COR-L47 (cell line): Measurements from ENCODE around the gene ZBBX.
A peak's percentile ranks its signal among the peaks of the same experiment; 100 is the strongest.
"Not testable (repeated sequence)": the region's sequence is repeated elsewhere in the genome, so short reads cannot be mapped to it uniquely, and the experiment has no call there.

ENCODE experiments used
- DNase-seq: peaks from one replicate; lab custom pipeline; 2025; lab: John Stamatoyannopoulos, UW

The ZBBX gene

DNA sequence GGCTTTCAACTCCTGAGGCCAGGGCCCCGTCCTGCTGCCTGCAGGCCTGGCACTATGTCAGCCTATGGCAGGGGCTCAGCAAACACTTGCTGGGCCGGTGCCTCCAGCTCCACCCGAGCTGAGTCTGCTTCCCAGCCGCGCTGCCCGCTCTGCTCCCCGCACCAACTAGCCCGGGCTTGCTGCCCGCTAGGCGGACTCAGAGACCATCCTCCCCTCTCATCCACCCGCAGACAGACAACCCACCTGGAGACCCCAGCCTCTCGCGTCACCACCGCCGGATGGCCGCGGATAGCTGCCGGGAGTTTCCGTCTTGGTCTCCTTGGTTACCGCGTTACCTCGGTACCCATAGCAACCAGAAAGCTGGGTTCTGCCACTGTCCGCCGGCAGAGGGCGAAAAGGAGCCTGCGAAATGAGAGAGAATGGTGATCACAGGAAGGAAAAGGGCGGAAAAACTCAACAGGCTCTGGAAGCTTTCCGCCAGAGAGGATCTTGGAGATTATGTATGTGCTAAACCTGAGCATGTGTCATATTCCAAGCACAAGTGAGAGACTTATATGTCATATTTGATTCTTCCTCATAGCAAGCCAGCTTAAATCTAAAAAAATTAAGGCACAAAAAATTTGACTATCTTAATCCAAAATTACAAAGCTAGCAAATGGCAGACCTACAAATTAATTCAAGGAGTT is at the start of gene ZBBX:
ZBBX (minus strand) TSS at position 294 of the 686 bp plus-strand sequence. CDS start 7,396 bp downstream, outside the sequence.
- DNase-seq, result peak; percentile 93

GRCh38 chr3:167426962-167427361 is 46.9 kb upstream of the ZBBX start:
- DNase-seq, result not testable (repeated sequence)

- DNase-seq, result not testable (repeated sequence)
Observed at GRCh38 chr3:167422396-167422795, 42.3 kb upstream of the ZBBX start.

DNA sequence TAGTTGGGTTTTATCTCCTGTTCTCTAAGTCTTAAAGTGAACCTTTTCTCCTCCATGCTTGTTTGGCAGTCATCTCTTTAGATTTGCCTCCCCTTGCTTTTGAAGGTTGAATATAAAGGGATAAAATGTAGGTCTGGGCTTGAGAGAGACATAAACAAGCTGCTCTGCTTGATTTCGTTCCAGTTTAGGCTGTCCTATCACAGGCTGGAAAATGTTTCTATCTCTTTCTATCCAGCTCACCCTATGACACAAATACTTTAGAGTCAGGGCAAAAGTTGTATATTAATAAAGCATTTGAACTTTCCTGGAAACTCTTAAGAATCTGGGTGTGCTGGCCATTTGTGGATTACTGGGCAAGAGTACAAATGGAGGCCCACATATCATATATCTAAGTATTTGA is 29.5 kb upstream of the ZBBX start:
- no peak for DNase-seq

DNA sequence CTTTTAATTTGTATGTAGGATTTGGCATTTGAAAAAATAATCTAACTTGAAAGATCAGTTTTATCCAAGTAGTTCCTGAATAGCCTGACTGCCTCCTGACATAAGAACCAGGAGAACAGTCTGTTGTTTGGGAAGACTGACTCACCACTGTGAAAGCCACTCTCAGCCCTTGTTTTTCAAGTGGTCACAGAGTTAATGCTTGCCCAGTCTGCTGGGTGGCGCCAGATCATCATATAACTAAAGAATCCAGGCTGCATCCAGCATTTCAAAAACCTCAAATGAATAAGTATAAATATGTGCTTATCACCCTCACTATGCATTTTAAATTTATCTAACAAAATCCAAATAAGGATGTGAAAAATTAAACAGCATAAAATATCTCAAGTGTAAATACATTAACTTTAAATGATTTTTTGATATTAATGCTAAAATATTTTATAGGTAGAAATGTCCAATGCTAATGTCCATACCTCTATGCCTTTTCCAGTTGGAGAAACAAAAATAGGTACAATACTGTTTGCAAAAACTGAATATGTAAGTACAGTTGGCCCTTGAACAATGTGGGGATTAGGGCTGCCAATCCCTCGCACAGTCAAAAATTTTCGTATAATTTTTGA is 26.9 kb upstream of the ZBBX start:
- peak; percentile 80 for DNase-seq

GRCh38 chr3:167397826-167398225 is 17.7 kb upstream of the ZBBX start:
- DNase-seq, result no peak

DNA sequence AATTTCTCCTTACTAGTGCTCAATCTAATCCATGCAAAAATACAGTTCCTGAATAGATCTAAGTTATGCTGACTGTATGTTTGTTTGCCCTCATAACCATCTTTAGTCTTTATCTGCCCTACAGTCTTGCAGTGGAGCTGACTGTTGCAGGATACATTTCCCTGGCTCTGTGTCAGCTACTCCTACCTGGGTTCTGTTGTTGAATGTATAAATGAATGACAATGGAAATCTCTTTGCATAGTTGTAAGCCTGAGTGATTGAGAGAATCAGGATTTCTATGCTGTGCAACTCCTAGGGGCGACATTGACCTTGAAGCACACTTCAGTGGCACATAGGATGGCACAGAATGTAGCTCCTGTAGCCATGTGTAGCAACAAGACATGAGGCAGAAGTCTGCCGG is 16.0 kb upstream of the ZBBX start:
- DNase-seq, result no peak

- peak; percentile 27 for DNase-seq
Observed at GRCh38 chr3:167394003-167394402, 13.9 kb upstream of the ZBBX start.

GRCh38 chr3:167382155-167382554 is 2.1 kb upstream of the ZBBX start:
- DNase-seq, result no peak

DNA sequence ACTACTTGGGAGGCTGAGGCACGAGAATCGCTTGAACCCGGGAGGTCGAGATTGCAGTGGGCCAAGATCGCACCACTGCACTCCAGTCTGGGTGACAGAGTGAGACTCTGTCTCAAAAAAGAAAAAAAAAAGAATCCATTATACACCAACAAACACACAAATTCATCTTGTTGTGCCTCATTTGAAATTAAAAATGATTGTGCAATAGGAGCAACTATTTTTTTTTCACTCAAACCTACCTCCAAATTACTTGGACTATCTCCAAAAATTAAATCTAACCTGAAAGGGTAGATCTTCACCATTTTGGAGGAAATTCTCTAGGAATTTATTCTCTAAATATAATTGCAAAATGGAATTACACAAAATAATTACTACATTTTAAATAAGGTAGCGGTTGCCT is 4.6 kb downstream of the ZBBX start:
- DNase-seq, result no peak

- DNase-seq, result no peak
Observed at GRCh38 chr3:167372138-167372537, 8.0 kb downstream of the ZBBX start.

GRCh38 chr3:167361948-167362347 is 18.1 kb downstream of the ZBBX start:
- DNase-seq, result no peak

- DNase-seq, result no peak
Observed at GRCh38 chr3:167361306-167361705, 18.8 kb downstream of the ZBBX start.

- no peak for DNase-seq
Observed at GRCh38 chr3:167355446-167355845, 24.7 kb downstream of the ZBBX start.

- DNase-seq, result no peak
Observed at GRCh38 chr3:167354751-167355150, 25.3 kb downstream of the ZBBX start.

GRCh38 chr3:167350245-167350862 is 29.7 kb downstream of the ZBBX start:
- DNase-seq, result peak; percentile 16

GRCh38 chr3:167346171-167346570 is 33.9 kb downstream of the ZBBX start:
- DNase-seq, result peak; percentile 69

DNA sequence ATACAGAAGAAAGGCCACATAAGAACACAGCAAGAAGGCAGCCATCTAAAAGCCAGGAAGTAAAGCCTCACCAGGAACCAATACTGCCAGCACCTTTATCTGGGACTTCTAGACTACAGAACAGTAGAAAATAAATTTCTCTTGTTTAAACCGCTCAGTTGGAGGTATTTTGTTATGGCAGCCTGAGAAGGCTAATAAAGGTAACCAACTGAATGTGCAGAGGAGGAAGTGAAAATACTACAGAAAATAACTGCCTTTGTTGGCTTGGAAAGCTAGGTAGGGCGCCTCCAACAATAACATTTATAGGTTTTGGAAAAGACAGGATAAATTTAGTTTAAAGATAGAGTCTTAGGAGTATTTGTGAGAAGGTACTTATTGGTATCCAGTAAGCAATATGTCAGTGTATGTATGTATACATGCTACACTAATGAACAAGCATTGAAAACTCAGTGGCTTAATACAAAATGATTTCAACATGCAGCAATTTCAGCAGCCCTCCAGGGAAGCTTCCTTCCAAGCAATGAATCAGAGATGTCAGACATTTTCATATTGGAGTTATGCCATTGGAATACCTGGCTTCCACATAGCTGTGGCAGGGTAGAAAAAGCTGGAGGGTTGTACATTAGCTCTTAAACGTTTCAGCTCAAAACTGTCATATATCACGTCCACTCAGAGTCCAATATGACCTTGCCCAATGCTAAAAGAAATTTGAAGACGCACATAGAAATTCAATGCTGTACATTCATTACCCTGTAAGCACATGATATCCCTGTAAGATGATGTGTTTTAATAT is 48.9 kb downstream of the ZBBX start:
- DNase-seq, result no peak

DNA sequence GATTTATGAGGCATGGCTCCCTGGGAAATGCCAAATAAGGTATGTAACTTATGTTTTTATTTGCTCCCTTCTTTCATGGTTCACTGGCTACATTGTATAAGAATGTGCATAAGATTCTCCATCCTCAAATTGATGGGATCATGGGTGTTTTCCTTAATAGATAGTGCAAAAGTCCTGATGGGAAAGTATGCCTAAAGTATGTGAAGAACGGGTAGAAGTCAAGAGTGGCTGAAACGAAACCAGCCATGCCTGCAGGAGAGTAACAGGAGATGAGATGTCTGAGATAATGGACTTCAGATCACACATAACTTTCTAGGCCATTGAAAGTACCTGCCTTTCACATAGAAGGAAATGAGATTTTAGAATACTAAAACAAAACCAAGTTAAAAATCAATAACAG is 56.5 kb downstream of the ZBBX start:
- DNase-seq, result no peak

DNA sequence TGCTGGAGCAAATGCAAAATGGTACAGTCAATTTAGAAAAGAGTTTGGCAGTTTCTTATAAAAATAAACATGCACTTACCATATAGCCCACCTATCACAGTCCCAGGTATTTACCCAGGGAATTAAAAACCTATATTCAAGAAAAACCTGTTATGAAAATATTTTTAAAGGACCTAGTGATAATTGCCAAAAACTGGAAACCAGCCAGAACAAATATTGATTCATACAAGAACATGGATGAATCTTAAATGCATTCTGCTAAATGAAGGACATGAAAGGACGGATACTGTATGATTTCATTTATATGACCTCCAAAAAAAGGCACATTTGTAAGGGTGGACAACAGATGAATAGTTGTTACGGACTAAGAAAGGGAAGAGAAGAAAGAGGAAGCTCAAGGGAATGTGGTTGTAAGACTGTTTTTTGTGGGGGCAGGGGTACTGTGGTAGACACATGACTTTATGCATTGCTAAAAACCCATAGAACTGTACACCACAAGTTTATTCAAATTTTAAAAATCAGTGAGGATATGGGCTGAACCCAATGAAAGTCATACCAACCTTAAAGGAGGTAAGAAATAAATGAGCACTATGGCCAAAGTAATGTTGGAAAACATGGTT is 61.0 kb downstream of the ZBBX start:
- peak; percentile 50 for DNase-seq

DNA sequence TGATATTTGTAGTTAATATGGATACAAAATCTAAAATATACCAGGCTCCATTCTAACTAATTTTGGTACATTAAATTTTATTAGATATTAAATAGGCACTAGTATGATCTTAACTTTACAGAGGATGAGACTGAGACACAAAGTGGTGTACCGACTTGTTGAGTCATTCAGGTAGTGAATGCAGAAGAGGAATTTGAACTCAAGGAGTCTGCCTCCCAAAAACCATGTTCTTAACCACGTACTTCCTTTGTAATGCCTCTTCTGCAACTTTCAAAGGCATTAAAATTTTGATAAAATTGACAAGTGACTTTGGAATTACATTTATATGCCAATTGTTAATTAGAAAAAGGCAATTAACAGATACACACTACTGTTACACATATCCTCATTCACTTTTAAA is 61.8 kb downstream of the ZBBX start:
- no peak for DNase-seq

- no peak for DNase-seq
Observed at GRCh38 chr3:167306319-167306718, 73.8 kb downstream of the ZBBX start.
